PC-3 (cell line): ENCODE results near the gene SLC22A1. TPM values are rescaled to one million over a fixed set of nuclear protein-coding genes. Genes with fewer than 3 reads are reported as not detected.

Experiments
- ATAC-seq: fragments of 200-7000 bp; cut with Tn5 transposase; 2 replicates; pipeline ENCODE4 v1.9.1; 2020; ENCODE audit warnings: mild to moderate bottlenecking, moderate library complexity
- BruUV-seq: library from RNA; stranded (reverse); fragments of 400-500 nt; replicated peaks from 2 replicates; lab custom pipeline; 2021; lab: Mats Ljungman, UMichigan
- CTCF ChIA-PET: fragments of 300-600 bp; sonication (Branson Sonifier 250); formaldehyde crosslinking; loops from one replicate; lab custom pipeline; 2022; ENCODE audit warnings: antibody characterized with exemption; lab: Charles Lee
- POLR2A ChIA-PET: fragments of 300-600 bp; sonication (Branson Sonifier 250); formaldehyde crosslinking; loops from one replicate; lab custom pipeline; 2022; ENCODE audit warnings: antibody characterized with exemption; ENCODE audit not compliant: unreplicated experiment; lab: Charles Lee
- DNase-seq: peaks from one replicate; pipeline ENCODE4 v3.0.0-alpha.2; 2015
- H2AFZ ChIP-seq: fragments of 300-600 bp; sonication (generic); 2 replicates; pipeline ENCODE4 v1.6.0; 2016; ENCODE audit warnings: antibody characterized with exemption, low read length
- H3F3A ChIP-seq: fragments of 300-600 bp; sonication (generic); one replicate; pipeline ENCODE4 v1.6.0; 2017; ENCODE audit warnings: antibody characterized with exemption, low read length, control low read depth, mild to moderate bottlenecking; ENCODE audit not compliant: unreplicated experiment
- H3K27ac ChIP-seq: fragments of 300-600 bp; sonication (generic); 2 replicates; pipeline ENCODE4 v1.5.1; 2016; ENCODE audit warnings: mild to moderate bottlenecking, low read length
- H3K27me3 ChIP-seq: fragments of 300-600 bp; sonication (generic); 2 replicates; pipeline ENCODE4 v1.6.1; 2016; ENCODE audit warnings: low read length, mixed read lengths
- H3K36me3 ChIP-seq: fragments of 300-600 bp; sonication (generic); 2 replicates; pipeline ENCODE4 v1.6.1; 2016; ENCODE audit warnings: low read depth, mixed run types, low read length, mixed read lengths
- H3K4me1 ChIP-seq: fragments of 300-600 bp; sonication (generic); 2 replicates; pipeline ENCODE4 v1.5.1; 2016; ENCODE audit warnings: low read length; ENCODE audit not compliant: insufficient read depth
- H3K4me2 ChIP-seq: fragments of 300-600 bp; sonication (generic); 2 replicates; pipeline ENCODE4 v1.6.0; 2016; ENCODE audit warnings: low read length
- H3K4me3 ChIP-seq: fragments of 300-600 bp; sonication (generic); 2 replicates; pipeline ENCODE4 v1.5.1; 2016; ENCODE audit warnings: mild to moderate bottlenecking, low read length, mixed read lengths
- H3K79me2 ChIP-seq: fragments of 300-600 bp; sonication (generic); 2 replicates; pipeline ENCODE4 v1.6.1; 2017; ENCODE audit warnings: low read length, mixed read lengths
- H3K9ac ChIP-seq: fragments of 300-600 bp; sonication (generic); 2 replicates; pipeline ENCODE4 v1.6.0; 2016; ENCODE audit warnings: mild to moderate bottlenecking, low read length
- H3K9me2 ChIP-seq: fragments of 300-600 bp; sonication (generic); replicated peaks from 2 replicates; pipeline ENCODE4 v1.6.1; 2016; ENCODE audit warnings: mixed run types, low read length, mixed read lengths
- H3K9me3 ChIP-seq: fragments of 300-600 bp; sonication (generic); 2 replicates; pipeline ENCODE4 v1.6.1; 2016; ENCODE audit warnings: low read length, mixed read lengths
- H4K20me1 ChIP-seq: fragments of 300-600 bp; sonication (generic); 2 replicates; pipeline ENCODE4 v1.6.1; 2016; ENCODE audit warnings: low read length, mixed read lengths
- EZH2 ChIP-seq: fragments of 300-600 bp; sonication (generic); IDR thresholded peaks from one replicate; pipeline ENCODE4 v1.6.1; 2017; ENCODE audit warnings: antibody characterized with exemption, mild to moderate bottlenecking, low read length; ENCODE audit not compliant: unreplicated experiment
- EZH2phosphoT487 ChIP-seq: fragments of 300-600 bp; sonication (generic); IDR thresholded peaks from 2 replicates; pipeline ENCODE4 v1.6.1; 2018; ENCODE audit warnings: mild to moderate bottlenecking, antibody characterized with exemption, low read length, borderline replicate concordance
- intact Hi-C: fragments of 100-400 bp; cut with micrococcal nuclease; formaldehyde crosslinking; loops from 2 replicates; pipeline ENCODE4 v1.9.0; 2023
- total RNA-seq: library from RNA; depleted of rRNA; stranded (reverse); fragments of >200 nt; gene quantifications from 2 replicates; pipeline ENCODE4 v1.2.3, GENCODE V29; 2014
- TF ChIP-seq, protein P1 (sequence below): fragments of 300-600 bp; sonication (generic); conservative IDR thresholded peaks from 2 replicates; pipeline ENCODE4 v1.5.1; 2017; ENCODE audit warnings: antibody characterized with exemption, low read depth, mild to moderate bottlenecking, low read length

Gene SLC22A1
- total RNA-seq, 1 experiment from 2014 or later: 10.2 TPM

DNA sequence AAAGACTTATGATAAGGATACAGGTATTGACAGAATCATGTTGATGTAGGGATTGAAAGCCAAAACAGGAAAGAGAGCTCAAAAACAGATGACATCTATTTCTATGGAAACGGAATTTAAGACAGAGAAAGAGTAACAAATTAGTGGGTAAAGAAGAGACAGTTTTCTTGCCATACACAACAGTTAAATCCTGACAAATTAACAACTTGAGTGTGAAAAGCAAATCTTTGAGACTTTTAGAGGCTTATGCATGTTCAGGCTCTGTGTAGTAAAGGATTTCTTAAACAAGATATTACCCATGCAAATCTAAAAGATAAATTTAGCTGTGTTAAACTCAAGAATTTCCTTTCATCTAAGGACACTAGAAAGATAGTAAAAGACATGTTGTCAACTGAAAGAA, 68.5 kb downstream of the SLC22A1 start:
- no peak for DNase-seq

DNA sequence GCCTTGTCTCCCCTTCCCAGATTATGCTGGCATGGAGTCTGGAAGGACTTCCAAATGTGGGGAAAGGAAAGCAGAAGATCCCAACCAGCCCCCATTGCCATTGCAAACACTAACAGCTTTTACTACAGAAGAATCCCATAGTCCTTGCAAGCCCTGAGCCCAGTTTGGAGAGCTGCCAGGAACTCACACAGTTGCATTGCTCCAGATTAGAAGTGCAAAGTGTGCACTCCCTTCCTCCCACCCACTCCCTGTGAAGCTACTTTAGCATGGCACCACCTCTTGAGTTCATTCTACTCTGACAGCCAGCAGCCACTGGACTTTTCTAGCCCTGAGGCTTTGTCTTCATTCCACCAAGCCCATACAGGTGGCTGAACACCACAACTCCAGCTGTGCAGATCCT, 69.4 kb downstream of the SLC22A1 start:
- Histone ChIP-seq H3K4me2 (no peak overlapping the region), H2AFZ (no peak overlapping the region), H3K36me3 (no peaks in the 10 kb centered on the region), H3K9me2 (no peaks in the 10 kb centered on the region), H3K9me3 (0 out of 2 replicates have a peak, but pooled peaks cover 9% of the 10 kb centered on the region), H4K20me1 (no peaks in the 10 kb centered on the region), H3K4me1 (no peaks in the 10 kb centered on the region), H3K9ac (no peak overlapping the region), H3K4me3 (no peak overlapping the region), H3F3A (no peaks in the 10 kb centered on the region), H3K27ac (no peak overlapping the region), H3K79me2 (no peaks in the 10 kb centered on the region), H3K27me3 (no peaks in the 10 kb centered on the region)
- CTCF ChIA-PET: no interaction called here
- BruUV-seq: no TSS peak
- TF ChIP-seq EZH2phosphoT487: no peak
- TF ChIP-seq EZH2: no peak
- TF ChIP-seq, protein P1, sequence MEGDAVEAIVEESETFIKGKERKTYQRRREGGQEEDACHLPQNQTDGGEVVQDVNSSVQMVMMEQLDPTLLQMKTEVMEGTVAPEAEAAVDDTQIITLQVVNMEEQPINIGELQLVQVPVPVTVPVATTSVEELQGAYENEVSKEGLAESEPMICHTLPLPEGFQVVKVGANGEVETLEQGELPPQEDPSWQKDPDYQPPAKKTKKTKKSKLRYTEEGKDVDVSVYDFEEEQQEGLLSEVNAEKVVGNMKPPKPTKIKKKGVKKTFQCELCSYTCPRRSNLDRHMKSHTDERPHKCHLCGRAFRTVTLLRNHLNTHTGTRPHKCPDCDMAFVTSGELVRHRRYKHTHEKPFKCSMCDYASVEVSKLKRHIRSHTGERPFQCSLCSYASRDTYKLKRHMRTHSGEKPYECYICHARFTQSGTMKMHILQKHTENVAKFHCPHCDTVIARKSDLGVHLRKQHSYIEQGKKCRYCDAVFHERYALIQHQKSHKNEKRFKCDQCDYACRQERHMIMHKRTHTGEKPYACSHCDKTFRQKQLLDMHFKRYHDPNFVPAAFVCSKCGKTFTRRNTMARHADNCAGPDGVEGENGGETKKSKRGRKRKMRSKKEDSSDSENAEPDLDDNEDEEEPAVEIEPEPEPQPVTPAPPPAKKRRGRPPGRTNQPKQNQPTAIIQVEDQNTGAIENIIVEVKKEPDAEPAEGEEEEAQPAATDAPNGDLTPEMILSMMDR: no peak
- POLR2A ChIA-PET: no interaction called here
- intact Hi-C loops: no loop called here
- ATAC-seq: no peak
- DNase-seq: no peak

More for the DNA sequence above, 68.5 kb downstream of the SLC22A1 start:
- intact Hi-C loops: no loop called here
- Histone ChIP-seq H3K36me3 (no peaks in the 10 kb centered on the region), H2AFZ (no peak overlapping the region), H4K20me1 (no peaks in the 10 kb centered on the region), H3K4me1 (no peaks in the 10 kb centered on the region), H3K4me2 (no peak overlapping the region), H3K9me2 (no peaks in the 10 kb centered on the region), H3K4me3 (no peak overlapping the region), H3F3A (no peaks in the 10 kb centered on the region), H3K9me3 (0 out of 2 replicates have a peak, but pooled peaks cover 9% of the 10 kb centered on the region), H3K27me3 (no peaks in the 10 kb centered on the region), H3K27ac (no peak overlapping the region), H3K79me2 (no peaks in the 10 kb centered on the region), H3K9ac (no peak overlapping the region)
- POLR2A ChIA-PET: no interaction called here
- CTCF ChIA-PET: no interaction called here
- ATAC-seq: no peak
- no TSS peak for BruUV-seq
- TF ChIP-seq, protein P1: no peak
- TF ChIP-seq EZH2 (no peak), EZH2phosphoT487 (no peak)

DNA sequence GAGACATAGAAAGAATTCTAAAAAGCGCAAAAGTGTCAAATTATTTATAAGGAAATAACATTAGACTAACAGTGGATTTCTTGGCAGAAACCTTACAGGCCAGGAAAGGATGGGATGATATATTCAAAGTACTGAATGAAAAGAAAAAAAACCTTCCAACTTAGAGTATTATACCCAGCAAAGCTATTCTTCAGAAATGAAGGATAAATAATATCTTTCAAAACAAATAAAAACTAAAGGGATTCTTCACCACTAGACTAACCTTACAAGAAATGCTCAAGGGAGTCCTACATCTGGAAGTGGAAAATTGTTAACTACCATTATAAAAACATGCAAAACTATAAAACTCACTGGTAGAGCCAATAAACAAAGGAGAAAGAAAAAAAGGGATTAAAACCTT, 71.2 kb downstream of the SLC22A1 start:
- Histone ChIP-seq H3K4me1 (no peaks in the 10 kb centered on the region), H4K20me1 (no peaks in the 10 kb centered on the region), H2AFZ (no peak overlapping the region), H3K9me2 (no peaks in the 10 kb centered on the region), H3K79me2 (no peaks in the 10 kb centered on the region), H3K36me3 (no peaks in the 10 kb centered on the region), H3K9me3 (0 out of 2 replicates have a peak, but pooled peaks cover 9% of the 10 kb centered on the region), H3K27me3 (no peaks in the 10 kb centered on the region), H3K9ac (no peak overlapping the region), H3K4me3 (no peak overlapping the region), H3F3A (no peaks in the 10 kb centered on the region), H3K27ac (no peak overlapping the region), H3K4me2 (no peak overlapping the region)
- DNase-seq: no peak
- TF ChIP-seq EZH2 (no peak), EZH2phosphoT487 (no peak)
- TF ChIP-seq, protein P1: no peak
- no peak for ATAC-seq
- ChIA-PET CTCF (no interaction called here), POLR2A (no interaction called here)
- BruUV-seq: no TSS peak
- intact Hi-C loops: no loop called here
